ENCODE results near the gene OCIAD1.
"Not testable (repeated sequence)": the region's sequence is repeated elsewhere in the genome, so short reads cannot be mapped to it uniquely, and the experiment has no call there.

The OCIAD1 gene

GRCh38 chr4:48821431-48821830 lies 9.5 kb upstream of the OCIAD1 start:
- not testable (repeated sequence) for DNase-seq (ENCODE audit: low read depth)

GRCh38 chr4:48827622-48828021 lies 3.3 kb upstream of the OCIAD1 start:
- no peak for DNase-seq (ENCODE audit: low read depth)

GRCh38 chr4:48831532-48832030 lies 693 bp downstream of the OCIAD1 start:
- no peak for DNase-seq (ENCODE audit: low read depth)

- no peak for DNase-seq (ENCODE audit: low read depth)
Observed at GRCh38 chr4:48832571-48832970, 1.7 kb downstream of the OCIAD1 start.

- DNase-seq (ENCODE audit: low read depth), result no peak
Observed at GRCh38 chr4:48836658-48837057, 5.8 kb downstream of the OCIAD1 start.

GRCh38 chr4:48841045-48841827 lies 10.3 kb downstream of the OCIAD1 start:
- no peak for DNase-seq (ENCODE audit: low read depth)

GRCh38 chr4:48844843-48845242 lies 14.0 kb downstream of the OCIAD1 start:
- DNase-seq (ENCODE audit: low read depth), result no peak

- DNase-seq (ENCODE audit: low read depth), result not testable (repeated sequence)
Observed at GRCh38 chr4:48848799-48849198, 17.9 kb downstream of the OCIAD1 start.

GRCh38 chr4:48851651-48852050 lies 20.8 kb downstream of the OCIAD1 start:
- no peak for DNase-seq (ENCODE audit: low read depth)

GRCh38 chr4:48853604-48854394 lies 22.9 kb downstream of the OCIAD1 start:
- no peak for DNase-seq (ENCODE audit: low read depth)

- DNase-seq (ENCODE audit: low read depth), result no peak
Observed at GRCh38 chr4:48854395-48854683, 23.5 kb downstream of the OCIAD1 start.

- no peak for DNase-seq (ENCODE audit: low read depth)
Observed at GRCh38 chr4:48854982-48855381, 24.1 kb downstream of the OCIAD1 start.

- no peak for DNase-seq (ENCODE audit: low read depth)
Observed at GRCh38 chr4:48858130-48858529, 27.2 kb downstream of the OCIAD1 start.

- DNase-seq (ENCODE audit: low read depth), result no peak
Observed at GRCh38 chr4:48862038-48862437, 31.1 kb downstream of the OCIAD1 start.

GRCh38 chr4:48862661-48863060 lies 31.8 kb downstream of the OCIAD1 start:
- DNase-seq (ENCODE audit: low read depth), result no peak

- DNase-seq (ENCODE audit: low read depth), result no peak
Observed at GRCh38 chr4:48863728-48864127, 32.8 kb downstream of the OCIAD1 start.

GRCh38 chr4:48864696-48865095 lies 33.8 kb downstream of the OCIAD1 start:
- DNase-seq (ENCODE audit: low read depth), result not testable (repeated sequence)

- DNase-seq (ENCODE audit: low read depth), result no peak
Observed at GRCh38 chr4:48877827-48878535, 47.1 kb downstream of the OCIAD1 start.

GRCh38 chr4:48879561-48880442 lies 48.9 kb downstream of the OCIAD1 start:
- DNase-seq (ENCODE audit: low read depth), result no peak

GRCh38 chr4:48881646-48882045 lies 50.8 kb downstream of the OCIAD1 start:
- DNase-seq (ENCODE audit: low read depth), result not testable (repeated sequence)

GRCh38 chr4:48889750-48890149 lies 58.9 kb downstream of the OCIAD1 start:
- not testable (repeated sequence) for DNase-seq (ENCODE audit: low read depth)
